Esophagus squamous epithelium (tissue), 5 donors: ENCODE measurements around the gene WDR46. TPM values are rescaled to one million over a fixed set of nuclear protein-coding genes. Genes with fewer than 3 reads are reported as not detected.

ENCODE experiments used
- DNase-seq: peaks from one replicate; lab custom pipeline; 2025; lab: John Stamatoyannopoulos, UW
- H3K27ac ChIP-seq, 4 donors: fragments of 200-600 bp; sonication (generic); one replicate each; pipeline ENCODE4 v1.5.1; 2016 to 2019; ENCODE audit warnings: mild to moderate bottlenecking in 1 of 4
- H3K27me3 ChIP-seq, 4 donors: fragments of 200-600 bp; sonication (generic); 1 replicate in 3 of 4; 2 replicates in 1 of 4; pipeline versions ENCODE4 v1.5.1 to v1.6.0; 2017 to 2021; ENCODE audit warnings: antibody characterized with exemption in 1 of 4
- H3K36me3 ChIP-seq, 3 donors: fragments of 200-600 bp; sonication (generic); one replicate each; pipeline ENCODE4 v1.5.1; 2016 to 2019
- H3K4me1 ChIP-seq, 3 donors: fragments of 200-600 bp; sonication (generic); one replicate each; pipeline ENCODE4 v1.5.1; 2017 to 2019
- H3K4me3 ChIP-seq, 4 donors: fragments of 200-600 bp; sonication (generic); 1 replicate in 3 of 4; 2 replicates in 1 of 4; pipeline ENCODE4 v1.5.1; 2016 to 2019; ENCODE audit warnings: mild to moderate bottlenecking in 2 of 4, moderate library complexity in 1 of 4
- H3K9me3 ChIP-seq, 3 donors: fragments of 200-600 bp; sonication (generic); one replicate each; pipeline ENCODE4 v1.5.1; 2016 to 2019
- CTCF ChIP-seq, 6 experiments: fragments of 450-650 bp in 4 of 6; fragments of 200-600 bp in 2 of 6; sonication (generic) in 2 of 6; IDR thresholded peaks; one replicate each; pipeline ENCODE4 v1.5.1; 2016 to 2019; ENCODE audit warnings: antibody characterized with exemption in 6 of 6, mild to moderate bottlenecking in 4 of 6, moderate library complexity in 4 of 6
- POLR2A ChIP-seq, 4 donors: fragments of 450-650 bp; IDR thresholded peaks; one replicate each; pipeline ENCODE4 v1.6.1; 2017; ENCODE audit warnings: antibody characterized with exemption in 4 of 4, mild to moderate bottlenecking in 4 of 4, moderate library complexity in 3 of 4
- WGBS, 2 donors: methylation state at CpG; one replicate each; pipeline ENCODE4 v1.1.5; 2018; 5-methylcytosine and 5-hydroxymethylcytosine counted together
- intact Hi-C: fragments of 100-400 bp; cut with DNase I; formaldehyde crosslinking; loops from one replicate; pipeline ENCODE4 v1.15.0; 2022
- total RNA-seq, 4 donors: library from RNA; depleted of rRNA; stranded (reverse); fragments of >200 nt; gene quantifications; one replicate each; pipeline ENCODE4 v1.1.0, GENCODE V29; 2016
- donor health status: DM: yes; HTN: yes; CAD: no.

The WDR46 gene
- total RNA-seq, 4 donors from 2014 or later: 30.0 to 62.3 (median 55.6) TPM

GRCh38 chr6:33236852-33237251 lies 52.2 kb downstream of the WDR46 start:
- Histone ChIP-seq H3K27ac (no peak overlapping the region), H3K9me3 (no peaks in the 10 kb centered on the region), H3K4me3 (no peak overlapping the region), H3K36me3 (no peaks in the 10 kb centered on the region), H3K27me3 (peaks cover 0 to 77% (median 3%) of the 10 kb centered on the region in 4 donors), H3K4me1 (no peaks in the 10 kb centered on the region)
- WGBS, 2 donors: 81 to 90% methylated on average over 5 to 6 of the region's 6 CpGs
- DNase-seq: no peak
- intact Hi-C loops: loop anchor here (10.0 kb wide), 1 partner anchor 232 kb away; the partner anchor contains the start of gene HLA-DOA
- TF ChIP-seq POLR2A (IDR thresholded peaks at IDR 0.05): no peak
- no peak for TF ChIP-seq CTCF (IDR thresholded peaks at IDR 0.05)

GRCh38 chr6:33236328-33236727 lies 52.7 kb downstream of the WDR46 start:
- DNase-seq: no peak

GRCh38 chr6:33235221-33235634 lies 53.8 kb downstream of the WDR46 start:
- intact Hi-C loops: loop anchor here (10.0 kb wide), 1 partner anchor 230 kb away; the partner anchor contains the start of gene HLA-DOA
- no peak overlapping the region for H3K27ac ChIP-seq
- no peaks in the 10 kb centered on the region for H3K4me1 ChIP-seq
- no peaks in the 10 kb centered on the region for H3K9me3 ChIP-seq
- WGBS, 2 donors: 25 to 27% methylated on average over 6 of the region's 6 CpGs
- DNase-seq: no peak
- H3K27me3 ChIP-seq: peaks cover 0 to 78% (median 3%) of the 10 kb centered on the region in 4 donors
- TF ChIP-seq POLR2A (IDR thresholded peaks at IDR 0.05): no peak
- H3K36me3 ChIP-seq: no peaks in the 10 kb centered on the region
- no peak overlapping the region for H3K4me3 ChIP-seq

More at GRCh38 chr6:33236328-33236727, 52.7 kb downstream of the WDR46 start:
- intact Hi-C loops: loop anchor here (10.0 kb wide), 1 partner anchor 232 kb away; the partner anchor contains the start of gene HLA-DOA
- Histone ChIP-seq H3K27ac (no peak overlapping the region), H3K36me3 (no peaks in the 10 kb centered on the region), H3K4me3 (no peak overlapping the region), H3K9me3 (no peaks in the 10 kb centered on the region), H3K4me1 (no peaks in the 10 kb centered on the region), H3K27me3 (peaks cover 0 to 80% (median 3%) of the 10 kb centered on the region in 4 donors)
- TF ChIP-seq POLR2A (IDR thresholded peaks at IDR 0.05) (no peak), CTCF (IDR thresholded peaks at IDR 0.05) (no peak)

Other genes with a start within 250 kb of the WDR46 start
- gene HLA-DPA1, start 215.6 kb downstream of the WDR46 start, total RNA-seq: 100 to 1,000 TPM in 1 of 4 donors, 10 to 100 TPM in 1, 1 to 10 TPM in 2; 6.2 to 114 (median 48.2) TPM
- gene HLA-DPB1, start 213.2 kb downstream of the WDR46 start, total RNA-seq: 10 to 100 TPM in 2 of 4 donors, 1 to 10 TPM in 2; 3.2 to 96.9 (median 45.3) TPM
- under 1 TPM; 0.23 to 0.61 (median 0.41) TPM for gene COL11A2, start 96.8 kb downstream of the WDR46 start, total RNA-seq
- gene RXRB, start 88.6 kb downstream of the WDR46 start, total RNA-seq: 10 to 100 TPM; 13.9 to 26.7 (median 16.7) TPM
- 10 to 100 TPM; 43.1 to 72.4 (median 62.4) TPM for gene SLC39A7, start 88.4 kb downstream of the WDR46 start, total RNA-seq
- gene HSD17B8, start 84.6 kb downstream of the WDR46 start, total RNA-seq: 10 to 100 TPM; 15.1 to 42.5 (median 26.3) TPM
- 10 to 100 TPM; 10.9 to 20.6 (median 13.9) TPM for gene RING1, start 80.7 kb downstream of the WDR46 start, total RNA-seq
- gene VPS52, start 17.4 kb downstream of the WDR46 start, total RNA-seq: 10 to 100 TPM; 34.1 to 45.5 (median 39.8) TPM
- gene RPS18, start 17.2 kb downstream of the WDR46 start, total RNA-seq: 1,000 to 10,000 TPM; 1,955 to 5,522 (median 4,042) TPM
- 10 to 100 TPM in 3 of 4 donors, 1 to 10 TPM in 1; 9.4 to 31.1 (median 15.0) TPM for gene B3GALT4, start 12.1 kb downstream of the WDR46 start, total RNA-seq
- gene PFDN6, start 362 bp upstream of the WDR46 start, total RNA-seq: 10 to 100 TPM; 28.6 to 71.0 (median 43.5) TPM
- 10 to 100 TPM; 54.9 to 78.7 (median 63.2) TPM for gene RGL2, start 9.7 kb upstream of the WDR46 start, total RNA-seq
- gene TAPBP, start 24.8 kb upstream of the WDR46 start, total RNA-seq: 100 to 1,000 TPM in 1 of 4 donors, 10 to 100 TPM in 3; 68.1 to 101 (median 77.0) TPM
- 10 to 100 TPM in 3 of 4 donors, 1 to 10 TPM in 1; 8.5 to 17.5 (median 14.8) TPM for gene ZBTB22, start 28.5 kb upstream of the WDR46 start, total RNA-seq
- 10 to 100 TPM; 25.1 to 41.6 (median 36.3) TPM for gene DAXX, start 33.7 kb upstream of the WDR46 start, total RNA-seq
- 10 to 100 TPM in 2 of 4 donors, 1 to 10 TPM in 2; 9.6 to 38.9 (median 11.2) TPM for gene KIFC1, start 102.6 kb upstream of the WDR46 start, total RNA-seq
- gene PHF1, start 121.8 kb upstream of the WDR46 start, total RNA-seq: 10 to 100 TPM in 3 of 4 donors, 1 to 10 TPM in 1; 8.1 to 48.6 (median 17.3) TPM
- 10 to 100 TPM; 46.0 to 93.1 (median 69.4) TPM for gene CUTA, start 128.9 kb upstream of the WDR46 start, total RNA-seq
- gene SYNGAP1, start 130.8 kb upstream of the WDR46 start, total RNA-seq: 1 to 10 TPM; 3.3 to 8.6 (median 4.1) TPM
- gene ZBTB9, start 165.3 kb upstream of the WDR46 start, total RNA-seq: 1 to 10 TPM; 2.8 to 4.8 (median 3.3) TPM